ENCODE measurements around the gene RGS3.

GRCh38 chr9:113536166-113536482 is 72.6 kb downstream of the RGS3 start:
- TF ChIP-seq CTCF (conservative IDR thresholded peaks at IDR 0.05) (no peak), ZFX (IDR thresholded peaks at IDR 0.05) (no peak)
